Omental fat pad (tissue), 4 donors: ENCODE measurements around the gene NR6A1. TPM values are rescaled to one million over a fixed set of nuclear protein-coding genes. Genes with fewer than 3 reads are reported as not detected.

Experiments used
- ATAC-seq: fragments of 150-250 bp; one replicate; pipeline ENCODE4 v1.9.1; 2016; ENCODE audit warnings: mild to moderate bottlenecking, moderate library complexity; ENCODE audit not compliant: low FRiP score
- DNase-seq: peaks from one replicate; pipeline ENCODE4 v3.0.0-alpha.2; 2019; ENCODE audit warnings: low spot score
- total RNA-seq, 4 donors: library from RNA; depleted of rRNA; stranded (reverse); fragments of >200 nt; gene quantifications; one replicate each; pipeline ENCODE4 v1.1.0, GENCODE V29; 2016
- TF ChIP-seq, protein P1 (sequence below), 3 donors: fragments of 450-650 bp; IDR thresholded peaks; one replicate each; pipeline ENCODE4 v1.5.1; 2016 to 2017; ENCODE audit warnings: antibody characterized with exemption in 3 of 3, mild to moderate bottlenecking in 3 of 3, moderate library complexity in 2 of 3

The NR6A1 gene
- total RNA-seq, 4 donors from 2014 or later = 0.95 to 1.2 (median 1.0) TPM

DNA sequence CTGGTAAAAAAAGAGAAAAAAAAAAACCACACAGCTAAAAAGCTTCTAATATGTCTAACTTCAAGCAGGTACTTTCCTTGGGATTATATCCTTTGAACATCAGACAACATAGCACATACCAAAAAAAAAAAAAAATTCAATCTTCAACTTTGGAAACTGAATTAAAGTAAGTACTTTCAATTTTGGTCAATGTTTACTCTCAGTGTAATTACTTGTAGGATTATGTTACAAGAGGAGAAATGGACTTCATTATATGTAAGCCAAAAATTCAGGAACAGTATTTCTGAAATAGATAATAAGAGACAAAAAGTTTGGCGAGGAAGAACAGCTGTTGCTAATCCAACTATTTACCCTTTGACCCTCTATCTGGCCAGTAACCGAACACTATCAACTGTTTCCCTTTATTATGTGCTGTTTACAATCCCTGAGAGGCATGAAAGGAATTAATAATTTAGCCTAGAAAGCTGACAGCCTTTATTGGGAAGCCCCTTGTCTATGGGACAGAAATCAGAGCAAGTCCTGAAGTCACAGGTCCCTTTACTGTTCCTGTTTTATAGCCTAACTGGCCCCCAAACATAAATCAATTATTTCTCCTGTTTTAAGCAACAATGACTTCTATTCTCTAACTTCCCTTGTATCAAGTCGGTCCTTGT is 46.6 kb downstream of the NR6A1 start:
- no peak for DNase-seq
- TF ChIP-seq, protein P1, sequence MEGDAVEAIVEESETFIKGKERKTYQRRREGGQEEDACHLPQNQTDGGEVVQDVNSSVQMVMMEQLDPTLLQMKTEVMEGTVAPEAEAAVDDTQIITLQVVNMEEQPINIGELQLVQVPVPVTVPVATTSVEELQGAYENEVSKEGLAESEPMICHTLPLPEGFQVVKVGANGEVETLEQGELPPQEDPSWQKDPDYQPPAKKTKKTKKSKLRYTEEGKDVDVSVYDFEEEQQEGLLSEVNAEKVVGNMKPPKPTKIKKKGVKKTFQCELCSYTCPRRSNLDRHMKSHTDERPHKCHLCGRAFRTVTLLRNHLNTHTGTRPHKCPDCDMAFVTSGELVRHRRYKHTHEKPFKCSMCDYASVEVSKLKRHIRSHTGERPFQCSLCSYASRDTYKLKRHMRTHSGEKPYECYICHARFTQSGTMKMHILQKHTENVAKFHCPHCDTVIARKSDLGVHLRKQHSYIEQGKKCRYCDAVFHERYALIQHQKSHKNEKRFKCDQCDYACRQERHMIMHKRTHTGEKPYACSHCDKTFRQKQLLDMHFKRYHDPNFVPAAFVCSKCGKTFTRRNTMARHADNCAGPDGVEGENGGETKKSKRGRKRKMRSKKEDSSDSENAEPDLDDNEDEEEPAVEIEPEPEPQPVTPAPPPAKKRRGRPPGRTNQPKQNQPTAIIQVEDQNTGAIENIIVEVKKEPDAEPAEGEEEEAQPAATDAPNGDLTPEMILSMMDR (IDR thresholded peaks at IDR 0.05) = no peak
- ATAC-seq = no peak

DNA sequence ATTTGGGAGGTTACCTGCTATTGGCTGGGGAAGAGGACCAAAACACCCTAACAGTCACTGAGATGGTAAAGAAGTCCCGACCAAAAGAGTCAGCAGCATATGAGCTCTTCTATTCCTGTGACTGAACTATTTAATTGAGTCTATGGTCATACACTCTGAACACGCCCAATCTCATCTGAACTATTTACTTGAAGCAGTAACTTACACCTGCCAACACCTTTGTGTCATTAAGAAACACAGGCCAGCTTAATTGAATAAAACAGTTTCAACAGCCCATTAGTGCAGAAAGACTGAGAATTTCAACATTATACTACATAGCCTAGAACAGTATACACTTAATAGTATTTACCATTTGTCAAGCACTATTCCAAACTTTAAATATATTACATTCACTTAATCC is 47.8 kb downstream of the NR6A1 start:
- ATAC-seq (no peak), DNase-seq (no peak)
- TF ChIP-seq, protein P1 (IDR thresholded peaks at IDR 0.05) = no peak

DNA sequence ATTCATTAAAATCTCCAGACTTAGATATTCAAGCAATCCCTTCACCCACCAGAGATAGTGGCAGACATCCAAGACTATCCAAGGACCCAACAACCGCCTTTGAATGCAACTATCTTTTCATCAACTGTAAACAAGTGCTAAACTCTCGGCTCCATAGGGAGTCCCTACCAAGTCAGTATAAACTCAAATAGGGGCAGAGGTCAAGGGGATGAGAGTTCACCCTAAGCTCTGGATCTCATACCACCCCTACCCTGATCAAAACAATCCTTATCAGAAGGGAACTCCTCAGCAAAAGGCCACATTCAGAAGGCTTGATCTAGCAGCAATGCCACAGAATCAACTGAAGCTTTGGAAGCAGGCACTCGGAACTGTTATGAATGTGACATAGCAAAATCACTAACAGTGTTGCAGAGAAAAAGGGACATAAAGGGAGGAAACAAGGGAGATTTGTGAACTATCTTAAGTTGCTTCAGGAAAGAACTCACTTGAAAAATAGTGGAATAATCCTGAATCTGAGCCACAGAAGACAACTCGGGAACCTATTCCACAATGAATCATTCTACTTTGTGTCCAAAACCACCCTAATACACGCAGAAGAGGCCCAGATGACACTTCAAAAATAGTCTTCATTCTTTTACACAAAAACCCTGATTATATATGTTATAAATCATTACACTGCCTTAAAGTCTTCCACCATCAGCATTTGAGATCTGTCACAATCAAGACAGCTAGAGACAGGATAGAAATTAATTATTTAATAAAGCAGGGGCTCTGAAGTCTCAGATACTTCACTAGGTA is 49.8 kb downstream of the NR6A1 start:
- TF ChIP-seq, protein P1 (IDR thresholded peaks at IDR 0.05) = no peak
- DNase-seq = no peak
- no peak for ATAC-seq

DNA sequence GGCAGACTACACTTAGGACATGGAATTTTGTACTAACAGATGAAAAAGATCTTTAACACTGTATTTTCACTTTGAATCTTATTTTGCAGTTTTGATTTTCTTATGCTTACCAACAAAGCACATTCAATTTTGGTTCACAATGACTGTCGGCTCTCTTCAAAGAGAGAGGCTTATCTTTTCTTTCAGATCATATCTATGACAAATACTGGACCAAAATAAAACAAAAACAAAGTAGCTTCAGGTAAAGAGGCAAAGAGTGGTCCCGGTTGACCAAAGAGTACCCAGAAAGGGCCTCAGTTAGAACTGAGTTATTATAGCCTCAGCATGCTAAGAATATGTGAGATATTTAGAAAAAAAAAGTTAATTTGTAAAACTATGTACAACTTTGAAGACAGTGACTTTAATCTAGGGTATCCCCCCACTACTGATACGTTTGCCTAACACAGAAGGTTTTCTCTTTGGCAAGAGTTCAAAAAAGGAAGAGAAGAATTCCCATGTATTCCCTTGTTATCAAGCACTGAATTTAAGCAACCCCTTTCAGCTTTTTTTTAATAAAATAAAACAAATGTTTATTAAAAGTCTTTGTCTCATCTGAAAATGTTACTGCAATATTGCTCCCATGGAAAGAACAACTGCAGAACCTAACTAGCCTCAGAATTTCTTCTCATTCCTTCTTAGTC is 50.5 kb downstream of the NR6A1 start:
- no peak for ATAC-seq
- DNase-seq = no peak
- TF ChIP-seq, protein P1 (IDR thresholded peaks at IDR 0.05) = no peak

DNA sequence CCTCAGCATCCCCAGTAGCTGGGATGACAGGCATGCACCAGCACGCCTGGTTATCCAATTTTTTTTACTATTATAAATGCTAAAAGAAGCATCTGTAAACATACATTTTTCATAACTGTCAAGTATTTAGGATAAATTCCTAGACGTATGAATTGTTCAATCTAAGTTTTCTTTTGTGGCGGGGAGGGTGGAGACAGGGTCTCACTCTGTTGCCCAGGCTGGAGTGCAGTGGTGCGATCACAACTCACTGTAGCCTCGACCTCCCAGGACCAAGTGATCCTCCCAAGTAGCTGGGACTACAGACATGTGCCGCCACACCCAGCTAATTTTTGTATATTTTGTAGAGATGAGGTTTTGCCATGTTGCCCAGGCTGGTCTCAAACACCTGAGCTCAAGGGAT is 52.2 kb downstream of the NR6A1 start:
- TF ChIP-seq, protein P1 (IDR thresholded peaks at IDR 0.05) = no peak

DNA sequence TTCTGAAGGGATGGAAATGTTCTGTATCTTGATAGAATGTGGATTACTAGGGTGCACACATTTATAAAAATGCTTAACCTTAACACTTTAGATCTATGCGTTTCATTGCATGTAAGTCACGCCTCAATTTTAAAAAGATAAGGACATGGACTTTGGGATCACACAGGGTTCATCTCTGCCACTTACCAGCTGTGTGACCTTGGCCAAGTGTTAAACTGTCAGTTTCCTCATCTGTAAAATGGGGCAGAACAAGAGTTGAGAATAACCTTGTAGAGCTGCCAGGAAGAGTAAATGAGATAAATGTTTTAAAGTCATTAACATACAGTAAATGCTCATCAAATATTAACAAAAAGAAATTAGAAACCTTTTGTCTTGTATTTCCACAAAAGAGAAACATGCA is 53.5 kb downstream of the NR6A1 start:
- no peak for ATAC-seq
- no peak for DNase-seq
- TF ChIP-seq, protein P1 (IDR thresholded peaks at IDR 0.05) = no peak

More for the DNA sequence above, 52.2 kb downstream of the NR6A1 start:
- no peak for DNase-seq
- no peak for ATAC-seq
